Activated naive CD4-positive, alpha-beta T cell treated with anti-CD3 and anti-CD28 coated beads for 36 hours (primary cell): ENCODE measurements around the gene LRRC52. TPM values are rescaled to one million over a fixed set of nuclear protein-coding genes. Genes with fewer than 3 reads are reported as not detected.
A peak's percentile ranks its signal among the peaks of the same experiment; 100 is the strongest.
"Not testable (repeated sequence)": the region's sequence is repeated elsewhere in the genome, so short reads cannot be mapped to it uniquely, and the experiment has no call there.

Source experiments
- CTCF ChIA-PET: fragments of 350-600 bp; sonication (Branson Sonifier 250); formaldehyde crosslinking; loops from one replicate; lab custom pipeline; 2021; ENCODE audit warnings: antibody characterized with exemption; lab: Charles Lee
- DNase-seq: peaks from one replicate; pipeline ENCODE4 v3.0.0-alpha.2; 2020
- H3K27ac Mint-ChIP-seq: one replicate; pipeline ENCODE4 v1.8.0; 2021; ENCODE audit warnings: mild to moderate bottlenecking, mixed read lengths
- H3K27me3 Mint-ChIP-seq: one replicate; pipeline ENCODE4 v1.8.0; 2021; ENCODE audit warnings: low read depth, mixed read lengths
- H3K36me3 Mint-ChIP-seq: one replicate; pipeline ENCODE4 v1.8.0; 2021; ENCODE audit warnings: low read depth, mixed read lengths
- H3K4me1 Mint-ChIP-seq: one replicate; pipeline ENCODE4 v1.8.0; 2021; ENCODE audit warnings: low read depth, mixed read lengths
- H3K4me3 Mint-ChIP-seq: one replicate; pipeline ENCODE4 v1.8.0; 2021; ENCODE audit warnings: mild to moderate bottlenecking, moderate library complexity, mixed read lengths
- H3K9me3 Mint-ChIP-seq: one replicate; pipeline ENCODE4 v1.8.0; 2021; ENCODE audit warnings: mixed read lengths
- intact Hi-C: fragments of 100-400 bp; cut with micrococcal nuclease; formaldehyde crosslinking; loops from one replicate; pipeline ENCODE4 v1.15.1; 2023
- total RNA-seq, 2 experiments: library from RNA; stranded (reverse); gene quantifications; one replicate each; pipeline ENCODE4 v1.2.3, GENCODE V29; 2021

Gene LRRC52
- total RNA-seq, 2 experiments from 2014 or later = not detected

- H3K27me3 Mint-ChIP-seq = peaks cover 12% of the 10 kb centered on the region
- no peaks in the 10 kb centered on the region for H3K36me3 Mint-ChIP-seq
- no peaks in the 10 kb centered on the region for H3K9me3 Mint-ChIP-seq
- DNase-seq = no peak
- no peak overlapping the region for H3K27ac Mint-ChIP-seq
- intact Hi-C loops = no loop called here
- H3K4me1 Mint-ChIP-seq = no peaks in the 10 kb centered on the region
- CTCF ChIA-PET = no interaction called here
- no peak overlapping the region for H3K4me3 Mint-ChIP-seq
These were observed 30.5 kb downstream of the LRRC52 start for GRCh38 chr1:165574295-165574694.

- no peak overlapping the region for H3K4me3 Mint-ChIP-seq
- peaks cover 6% of the 10 kb centered on the region for H3K27me3 Mint-ChIP-seq
- no peak for DNase-seq
- H3K4me1 Mint-ChIP-seq = no peaks in the 10 kb centered on the region
- intact Hi-C loops = no loop called here
- CTCF ChIA-PET = interaction anchor here (1.0 kb wide), 1 partner anchor 16 kb away, joined by 4 read pairs; no protein-coding TSS in a partner anchor
- no peak overlapping the region for H3K27ac Mint-ChIP-seq
- H3K9me3 Mint-ChIP-seq = no peaks in the 10 kb centered on the region
- no peaks in the 10 kb centered on the region for H3K36me3 Mint-ChIP-seq
These were observed 31.8 kb downstream of the LRRC52 start for GRCh38 chr1:165575468-165576099.

- Mint-ChIP-seq H3K4me3 (no peak overlapping the region), H3K36me3 (no peaks in the 10 kb centered on the region), H3K9me3 (no peaks in the 10 kb centered on the region), H3K27ac (no peak overlapping the region), H3K4me1 (no peaks in the 10 kb centered on the region), H3K27me3 (peaks cover 2% of the 10 kb centered on the region)
- no peak for DNase-seq
- intact Hi-C loops = no loop called here
- CTCF ChIA-PET = interaction anchor here (0.7 to 1.0 kb wide), 4 partner anchors 15 to 183 kb away, joined by 3 to 6 read pairs (median 4); no protein-coding TSS in a partner anchor
These were observed 32.7 kb downstream of the LRRC52 start for GRCh38 chr1:165576536-165576935.

- CTCF ChIA-PET = no interaction called here
- no peak overlapping the region for H3K4me3 Mint-ChIP-seq
- intact Hi-C loops = no loop called here
- DNase-seq = no peak
- H3K4me1 Mint-ChIP-seq = no peaks in the 10 kb centered on the region
- H3K27me3 Mint-ChIP-seq = no peaks in the 10 kb centered on the region
- H3K27ac Mint-ChIP-seq = no peak overlapping the region
- no peaks in the 10 kb centered on the region for H3K9me3 Mint-ChIP-seq
- H3K36me3 Mint-ChIP-seq = no peaks in the 10 kb centered on the region
These were observed 33.9 kb downstream of the LRRC52 start for GRCh38 chr1:165577707-165578106.

GRCh38 chr1:165580931-165581871, 37.4 kb downstream of the LRRC52 start:
- CTCF ChIA-PET = no interaction called here
- intact Hi-C loops = no loop called here
- Mint-ChIP-seq H3K4me3 (no peak overlapping the region), H3K4me1 (no peaks in the 10 kb centered on the region), H3K9me3 (no peaks in the 10 kb centered on the region), H3K27me3 (peaks cover 14% of the 10 kb centered on the region), H3K36me3 (no peaks in the 10 kb centered on the region), H3K27ac (no peak overlapping the region)
- DNase-seq = no peak

GRCh38 chr1:165581926-165582325, 38.1 kb downstream of the LRRC52 start:
- Mint-ChIP-seq H3K36me3 (no peaks in the 10 kb centered on the region), H3K4me3 (no peak overlapping the region), H3K27ac (no peak overlapping the region), H3K9me3 (no peaks in the 10 kb centered on the region), H3K4me1 (no peaks in the 10 kb centered on the region), H3K27me3 (peaks cover 16% of the 10 kb centered on the region)
- intact Hi-C loops = no loop called here
- DNase-seq = no peak
- CTCF ChIA-PET = no interaction called here

- CTCF ChIA-PET = interaction anchor here (0.6 to 4.9 kb wide), 3 partner anchors 11 to 193 kb away, joined by 3 to 26 read pairs (median 3); no protein-coding TSS in a partner anchor
- peaks cover 43% of the 10 kb centered on the region for H3K27me3 Mint-ChIP-seq
- DNase-seq = no peak
- no peak overlapping the region for H3K4me3 Mint-ChIP-seq
- intact Hi-C loops = no loop called here
- no peaks in the 10 kb centered on the region for H3K4me1 Mint-ChIP-seq
- H3K36me3 Mint-ChIP-seq = no peaks in the 10 kb centered on the region
- no peak overlapping the region for H3K27ac Mint-ChIP-seq
- H3K9me3 Mint-ChIP-seq = no peaks in the 10 kb centered on the region
These were observed 42.6 kb downstream of the LRRC52 start for GRCh38 chr1:165586398-165586797.

GRCh38 chr1:165591391-165591790, 47.6 kb downstream of the LRRC52 start:
- intact Hi-C loops = loop anchor here (5.0 kb wide), 1 partner anchor 334 kb away; no protein-coding TSS in a partner anchor
- not testable (repeated sequence) for H3K36me3 Mint-ChIP-seq, H3K27ac Mint-ChIP-seq, H3K9me3 Mint-ChIP-seq, H3K4me3 Mint-ChIP-seq, H3K4me1 Mint-ChIP-seq, DNase-seq
- peaks cover 48% of the 10 kb centered on the region for H3K27me3 Mint-ChIP-seq
- CTCF ChIA-PET = interaction anchor here (0.8 to 6.9 kb wide), 9 partner anchors 15 to 324 kb away, joined by 3 to 99 read pairs (median 6); no protein-coding TSS in a partner anchor

GRCh38 chr1:165592945-165593823, 49.4 kb downstream of the LRRC52 start:
- peaks cover 38% of the 10 kb centered on the region for H3K27me3 Mint-ChIP-seq
- no peak overlapping the region for H3K4me3 Mint-ChIP-seq
- H3K4me1 Mint-ChIP-seq = peaks cover 14% of the 10 kb centered on the region
- no peaks in the 10 kb centered on the region for H3K9me3 Mint-ChIP-seq
- no peaks in the 10 kb centered on the region for H3K36me3 Mint-ChIP-seq
- H3K27ac Mint-ChIP-seq = no peak overlapping the region
- DNase-seq = peak; percentile 89
- intact Hi-C loops = loop anchor here (1.0 to 5.0 kb wide), 6 partner anchors 185 to 448 kb away; no protein-coding TSS in a partner anchor
- CTCF ChIA-PET = interaction anchor here (0.6 to 6.9 kb wide), 20 partner anchors 9 to 636 kb away, joined by 3 to 99 read pairs (median 4); no protein-coding TSS in a partner anchor

GRCh38 chr1:165595246-165595938, 51.6 kb downstream of the LRRC52 start:
- intact Hi-C loops = loop anchor here (5.0 kb wide), 1 partner anchor 572 kb away; the partner anchor contains the start of gene FAM78B
- Mint-ChIP-seq H3K27me3 (peaks cover 27% of the 10 kb centered on the region), H3K4me3 (no peak overlapping the region), H3K4me1 (peaks cover 21% of the 10 kb centered on the region), H3K9me3 (no peaks in the 10 kb centered on the region), H3K27ac (no peak overlapping the region), H3K36me3 (no peaks in the 10 kb centered on the region)
- DNase-seq = no peak
- CTCF ChIA-PET = interaction anchor here (1.9 to 6.9 kb wide), 3 partner anchors 135 to 202 kb away, joined by 3 to 99 read pairs (median 35); no protein-coding TSS in a partner anchor
